GM18951 (cell line): ENCODE measurements around the gene SCUBE2.

Experiments used
- POLR2A ChIP-seq: IDR thresholded peaks from 4 replicates; pipeline ENCODE4 v1.6.1; 2011; ENCODE audit warnings: mild to moderate bottlenecking; ENCODE audit not compliant: insufficient read length, insufficient read depth; ENCODE audit errors: extremely low read depth
- in situ Hi-C: fragments of 300-500 bp; cut with MboI; formaldehyde crosslinking; loops from one replicate; pipeline ENCODE4 v1.12.0; 2022; ENCODE audit warnings: low sequenced_read_pairs, mixed read lengths, inconsistent platforms; ENCODE audit not compliant: unreplicated experiment

SCUBE2 gene

DNA sequence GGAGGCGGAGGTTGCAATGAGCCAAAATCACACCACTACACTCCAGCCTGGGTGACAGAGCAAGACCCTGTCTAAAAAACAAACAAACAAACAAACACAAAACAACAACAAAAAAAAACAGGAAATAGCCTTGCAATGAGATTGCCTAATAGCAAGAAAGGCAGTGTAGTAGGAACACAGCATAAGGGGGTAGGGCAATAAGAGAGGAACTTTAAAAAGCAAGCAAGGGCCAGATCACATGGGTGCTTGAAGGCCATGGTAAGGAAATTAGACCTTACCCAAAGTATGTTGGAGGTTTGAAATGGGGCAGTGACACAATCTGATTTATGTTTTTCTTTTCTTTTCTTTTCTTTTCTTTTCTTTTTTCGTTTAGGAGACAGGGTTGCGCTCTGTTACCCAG, 52.9 kb downstream of the SCUBE2 start:
- in situ Hi-C loops, result no loop called here
- no peak for TF ChIP-seq POLR2A

DNA sequence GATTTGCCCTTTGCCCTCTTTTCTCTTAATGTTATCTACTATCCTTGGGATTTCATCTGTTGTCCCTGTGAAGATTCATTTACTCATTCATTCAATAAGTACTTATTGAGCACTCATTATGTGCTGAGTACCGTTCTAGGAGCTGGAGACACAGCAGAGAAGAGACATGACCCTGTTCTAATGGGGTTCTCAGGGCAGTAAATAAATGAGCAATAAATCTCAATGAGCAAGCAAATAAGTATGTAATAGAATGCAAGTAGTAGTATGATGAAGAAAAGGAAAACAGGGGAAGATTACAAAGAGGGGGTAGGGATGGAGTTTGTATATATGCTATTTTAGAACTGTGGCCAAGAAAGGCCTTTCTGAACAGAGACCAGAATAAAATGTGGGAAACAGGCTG, 53.4 kb downstream of the SCUBE2 start:
- TF ChIP-seq POLR2A, result no peak
- in situ Hi-C loops, result no loop called here

DNA sequence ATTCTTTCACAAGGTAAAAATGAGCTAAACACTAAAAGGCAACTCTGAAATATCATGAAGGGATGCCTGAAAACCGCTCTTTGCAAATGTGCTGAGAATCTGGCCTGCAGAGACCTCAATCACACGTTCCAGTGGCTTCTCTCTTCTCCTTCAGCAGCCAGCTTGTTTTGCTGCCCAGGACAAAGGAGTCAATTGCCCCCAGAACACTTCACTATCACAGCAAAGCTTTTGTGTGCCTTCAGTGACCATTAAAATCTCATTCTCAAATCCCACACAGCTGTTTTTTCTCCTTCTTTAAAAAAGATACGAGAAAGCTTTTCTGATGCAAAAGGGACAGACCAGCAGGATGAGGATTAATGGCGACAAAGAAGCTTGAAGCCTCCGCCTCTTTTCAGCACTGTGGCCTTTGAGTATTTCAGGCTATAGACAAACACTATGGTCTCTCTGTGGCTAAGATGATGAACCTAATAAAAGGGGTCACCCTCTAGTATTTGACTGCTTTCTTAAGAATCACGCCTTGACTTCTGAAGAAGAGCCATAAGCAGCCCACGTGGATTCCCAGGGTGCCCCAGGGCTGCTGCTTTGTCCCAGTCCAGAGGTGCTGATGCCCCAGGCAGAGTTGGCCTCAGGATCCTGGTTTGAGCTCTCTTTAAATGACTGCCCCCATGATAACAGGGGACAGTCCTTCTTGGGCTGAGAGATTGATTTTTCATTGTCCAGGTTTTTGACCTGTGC, 54.2 kb downstream of the SCUBE2 start:
- in situ Hi-C loops, result no loop called here
- TF ChIP-seq POLR2A, result no peak

DNA sequence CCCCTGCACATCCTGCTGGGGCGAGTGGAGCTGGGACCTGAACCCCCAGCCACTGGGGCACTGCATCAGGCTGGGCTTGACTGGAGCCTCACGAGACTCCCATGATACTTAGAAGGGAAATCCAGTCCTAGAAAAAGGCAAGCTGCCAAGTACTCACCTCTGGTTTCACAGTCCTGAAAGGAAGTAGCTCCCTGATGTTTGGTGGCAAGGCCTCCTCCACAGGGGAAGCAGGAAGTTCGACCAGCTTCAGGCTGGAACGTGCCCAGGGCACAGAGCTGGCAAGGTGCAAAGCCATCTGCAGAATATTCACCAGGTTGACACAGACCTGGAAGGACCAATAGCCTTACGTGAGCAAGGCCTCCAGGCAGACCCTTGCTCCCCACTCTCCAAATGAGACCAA, 60.8 kb downstream of the SCUBE2 start:
- in situ Hi-C loops, result no loop called here

DNA sequence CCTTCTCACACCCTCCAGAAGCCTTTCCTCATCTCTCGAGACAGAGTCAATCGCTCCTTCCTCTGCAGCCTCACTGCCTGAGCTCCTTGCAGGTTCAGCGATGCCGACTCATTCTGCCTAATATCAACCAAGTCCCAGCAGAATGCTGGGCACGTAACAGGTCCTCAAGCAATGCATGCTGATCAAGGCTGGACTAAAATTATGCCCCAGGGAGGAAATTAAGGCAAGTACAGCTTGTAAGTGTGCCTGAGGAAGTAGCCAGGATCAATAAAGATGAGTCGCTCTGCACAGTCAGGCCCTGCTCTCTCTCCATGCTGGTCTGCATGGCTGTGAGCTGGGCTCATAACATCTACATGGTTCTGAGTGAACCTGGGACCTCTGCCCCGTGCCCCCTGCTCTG, 62.0 kb downstream of the SCUBE2 start:
- in situ Hi-C loops, result no loop called here
- no peak for TF ChIP-seq POLR2A

More for the DNA sequence above, 60.8 kb downstream of the SCUBE2 start:
- no peak for TF ChIP-seq POLR2A

DNA sequence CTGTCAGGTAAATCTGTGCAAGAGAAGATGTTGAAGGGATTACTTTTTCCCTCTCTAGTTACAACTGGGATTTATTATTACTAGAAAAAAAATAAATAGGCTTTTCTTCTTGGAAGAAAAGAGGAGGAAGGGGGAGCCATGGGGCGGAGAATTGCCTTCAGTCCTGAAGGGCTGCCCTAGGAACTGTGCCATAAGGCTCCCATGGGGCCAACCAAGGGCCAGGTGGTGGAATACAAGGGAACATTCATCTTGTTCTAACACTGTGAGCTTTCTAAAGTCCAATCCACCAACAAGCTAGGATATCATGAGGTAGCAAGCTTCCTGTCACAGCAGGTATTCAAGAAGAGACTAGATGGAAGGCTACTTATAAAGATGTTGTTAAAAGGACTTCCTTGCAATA, 62.8 kb downstream of the SCUBE2 start:
- in situ Hi-C loops, result no loop called here
- TF ChIP-seq POLR2A, result no peak

DNA sequence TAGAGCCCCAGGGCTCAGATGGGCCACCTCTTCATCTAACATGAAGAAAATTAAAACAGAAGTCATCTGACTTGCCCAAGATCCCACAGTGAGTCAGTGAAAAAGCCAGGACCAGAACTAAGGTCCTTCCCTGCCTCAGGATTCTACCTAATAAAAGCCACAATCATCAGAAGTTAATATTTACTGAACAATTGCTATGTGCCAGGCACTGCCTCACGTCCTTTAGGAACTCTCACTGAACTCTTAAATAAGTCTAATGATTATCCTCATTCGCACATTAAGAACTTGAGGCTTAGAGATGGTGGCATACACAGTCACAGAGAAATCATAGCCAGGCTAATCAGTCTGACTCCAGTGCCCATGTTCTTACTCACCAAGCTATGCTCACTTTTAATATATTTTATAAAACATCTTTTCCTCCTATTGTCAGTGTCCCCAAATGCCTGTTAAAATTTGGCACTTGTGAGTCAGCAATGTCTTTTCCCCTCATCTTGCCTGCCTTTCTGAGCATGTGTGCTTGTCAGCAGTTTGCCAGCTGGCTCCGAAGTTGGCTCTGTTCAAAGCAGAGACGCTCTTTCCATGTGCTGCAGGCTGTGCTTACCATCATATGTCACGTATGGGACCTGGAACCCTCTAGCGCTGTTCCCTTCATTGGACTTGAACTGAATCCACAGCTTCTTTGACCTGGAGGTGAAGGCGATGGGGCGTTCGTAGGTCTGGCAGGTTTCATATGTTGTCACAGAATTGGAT, 66.1 kb downstream of the SCUBE2 start:
- TF ChIP-seq POLR2A, result no peak
- in situ Hi-C loops, result no loop called here

DNA sequence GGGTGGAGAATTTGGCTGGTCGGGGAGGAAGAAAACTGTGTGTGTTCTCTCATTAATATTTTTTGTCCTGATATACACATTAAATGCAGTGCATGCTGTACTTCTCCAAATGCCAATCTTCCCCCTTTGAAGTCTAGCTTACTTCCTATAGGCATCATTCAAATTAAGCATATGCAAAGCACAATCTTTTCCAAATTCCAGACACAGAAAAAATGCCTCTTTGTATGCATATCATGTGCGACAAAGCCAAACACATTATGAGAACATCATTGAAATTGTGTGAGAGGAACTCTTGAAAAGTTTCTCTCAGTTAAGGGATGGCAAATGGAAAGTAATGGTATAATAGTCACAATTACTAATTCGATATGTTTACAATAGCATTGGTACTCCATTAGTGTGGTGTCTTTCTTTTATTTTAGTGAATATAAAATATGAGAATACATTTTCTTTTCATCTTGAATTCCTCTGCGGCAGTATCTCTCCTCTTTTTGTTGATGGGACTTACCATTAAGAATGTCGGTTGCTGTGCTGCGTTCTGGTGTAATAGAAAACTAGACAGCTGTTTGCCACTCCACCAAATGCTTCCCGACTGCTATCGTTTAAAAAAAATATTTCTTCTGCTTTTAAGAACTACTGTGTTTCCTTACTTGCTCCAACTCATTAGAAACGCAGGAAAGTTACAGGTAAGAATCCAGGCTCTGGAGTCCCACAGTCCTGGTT, 68.3 kb downstream of the SCUBE2 start:
- TF ChIP-seq POLR2A, result no peak
- in situ Hi-C loops, result no loop called here

DNA sequence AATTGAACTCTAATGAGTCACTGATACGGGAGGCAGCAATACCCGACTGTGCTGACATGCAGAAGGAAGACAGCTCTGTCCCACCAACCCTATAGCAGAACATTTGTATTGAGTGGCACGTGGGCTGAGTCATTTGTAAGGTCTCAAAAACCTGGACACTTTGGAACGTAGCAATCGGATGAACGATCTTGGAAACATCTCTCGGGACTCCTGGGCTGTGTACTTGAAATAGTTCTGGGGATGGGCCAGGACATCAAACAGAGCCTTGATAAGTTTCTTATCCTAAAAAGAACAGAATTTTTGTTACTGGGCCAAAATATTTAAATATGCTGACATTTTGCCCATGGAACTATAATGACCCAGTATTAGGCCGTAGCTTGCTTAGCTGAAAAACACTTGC, 70.5 kb downstream of the SCUBE2 start:
- no peak for TF ChIP-seq POLR2A
- in situ Hi-C loops, result no loop called here

DNA sequence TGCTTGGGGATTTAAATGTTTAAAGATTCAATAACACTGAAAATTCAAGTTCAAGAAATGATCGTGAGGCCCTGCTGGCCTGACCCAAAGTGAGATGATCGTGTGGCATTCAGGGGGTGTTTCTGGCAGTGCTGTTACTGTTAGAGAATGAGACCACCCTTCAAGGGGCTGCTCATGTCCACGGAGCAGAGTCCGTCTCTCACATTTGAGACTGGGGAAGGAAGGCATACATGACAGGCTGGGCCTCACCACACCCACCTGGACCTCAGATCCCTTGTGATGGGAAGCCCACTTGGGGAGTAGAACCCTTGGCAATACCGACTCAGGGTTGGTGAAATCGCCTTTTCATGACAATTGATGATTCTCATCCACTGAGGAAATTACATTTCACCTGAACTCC, 71.5 kb downstream of the SCUBE2 start:
- in situ Hi-C loops, result loop anchor here (10.0 kb wide), 1 partner anchor 115 kb away; no protein-coding TSS in a partner anchor

DNA sequence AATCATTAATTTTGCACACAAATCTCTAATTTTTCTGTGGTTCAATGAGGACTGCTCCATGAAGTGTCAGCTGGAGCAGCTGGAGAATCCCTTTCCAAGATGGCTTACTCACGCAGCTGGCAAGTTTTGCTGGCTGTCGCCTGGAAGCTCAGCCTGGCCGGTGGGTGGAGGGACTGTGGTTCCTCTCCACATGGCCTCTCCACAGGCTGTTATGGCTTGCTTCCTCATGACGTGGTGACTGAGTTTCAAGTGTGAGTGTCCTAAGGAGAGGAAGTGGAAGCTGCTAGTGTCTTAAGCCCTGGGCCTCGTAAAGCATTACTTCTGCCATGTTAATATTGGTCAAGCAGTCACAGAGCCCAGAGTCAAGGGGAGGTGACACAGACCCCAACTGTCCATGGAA, 73.6 kb downstream of the SCUBE2 start:
- TF ChIP-seq POLR2A, result no peak
- in situ Hi-C loops, result loop anchor here (10.0 kb wide), 1 partner anchor 117 kb away; no protein-coding TSS in a partner anchor

More for the DNA sequence above, 71.5 kb downstream of the SCUBE2 start:
- TF ChIP-seq POLR2A, result no peak

DNA sequence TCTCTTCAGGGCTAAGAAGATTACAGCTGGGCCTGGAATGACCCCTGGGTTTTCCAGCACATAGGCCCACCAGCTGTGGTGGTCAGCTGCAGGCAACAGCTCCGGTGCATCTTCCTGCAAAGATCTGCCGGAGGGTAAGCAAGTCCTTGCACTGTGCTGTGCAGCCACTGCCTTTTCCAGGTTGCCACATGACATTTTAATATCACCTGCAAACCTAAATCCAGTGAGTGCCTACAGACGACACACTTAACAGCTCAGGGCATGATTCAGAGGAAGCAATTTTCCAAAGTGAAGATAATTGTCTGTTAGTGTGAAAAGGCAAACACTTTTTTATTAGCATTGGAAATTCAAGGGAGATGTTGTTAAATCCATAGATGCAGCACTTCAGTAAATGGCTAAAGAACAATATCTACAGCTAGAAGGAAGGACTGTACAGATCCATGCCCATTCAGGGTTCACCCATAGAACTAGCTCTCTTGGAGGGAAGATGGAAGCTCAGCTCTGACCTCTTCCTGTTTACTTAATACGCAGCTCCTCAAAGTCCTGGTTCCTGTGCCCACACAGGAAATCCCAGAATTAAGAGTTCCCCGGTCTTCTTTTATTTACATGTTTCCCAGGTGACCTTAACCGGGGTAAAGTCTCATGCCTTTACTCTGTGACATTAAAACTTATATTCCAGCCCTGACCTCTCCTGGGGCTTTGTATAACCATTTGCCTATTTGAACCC, 74.3 kb downstream of the SCUBE2 start:
- TF ChIP-seq POLR2A, result no peak
- in situ Hi-C loops, result loop anchor here (10.0 kb wide), 1 partner anchor 118 kb away; no protein-coding TSS in a partner anchor

DNA sequence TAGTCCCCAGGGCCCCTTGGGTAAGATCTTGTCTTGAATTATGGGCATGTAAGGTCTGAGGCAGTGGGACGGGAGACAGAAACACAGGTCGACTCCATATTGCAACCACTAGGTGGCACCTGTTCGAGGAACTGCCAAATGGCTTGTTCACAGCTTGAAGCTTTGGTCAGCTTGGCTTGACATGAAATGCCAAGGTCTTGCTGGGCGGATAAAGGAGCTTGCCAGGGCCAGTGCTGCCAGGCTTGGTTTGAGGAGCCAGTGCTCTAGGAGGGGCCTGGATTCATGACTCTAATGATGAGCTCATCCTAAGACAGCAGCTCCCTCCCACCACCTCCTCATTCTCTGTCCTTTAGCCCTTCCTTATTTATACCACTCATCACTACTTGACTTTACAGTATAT, 75.7 kb downstream of the SCUBE2 start:
- in situ Hi-C loops, result loop anchor here (10.0 kb wide), 1 partner anchor 119 kb away; no protein-coding TSS in a partner anchor
- no peak for TF ChIP-seq POLR2A
